ENCODE measurements around the gene HGD.

DNA sequence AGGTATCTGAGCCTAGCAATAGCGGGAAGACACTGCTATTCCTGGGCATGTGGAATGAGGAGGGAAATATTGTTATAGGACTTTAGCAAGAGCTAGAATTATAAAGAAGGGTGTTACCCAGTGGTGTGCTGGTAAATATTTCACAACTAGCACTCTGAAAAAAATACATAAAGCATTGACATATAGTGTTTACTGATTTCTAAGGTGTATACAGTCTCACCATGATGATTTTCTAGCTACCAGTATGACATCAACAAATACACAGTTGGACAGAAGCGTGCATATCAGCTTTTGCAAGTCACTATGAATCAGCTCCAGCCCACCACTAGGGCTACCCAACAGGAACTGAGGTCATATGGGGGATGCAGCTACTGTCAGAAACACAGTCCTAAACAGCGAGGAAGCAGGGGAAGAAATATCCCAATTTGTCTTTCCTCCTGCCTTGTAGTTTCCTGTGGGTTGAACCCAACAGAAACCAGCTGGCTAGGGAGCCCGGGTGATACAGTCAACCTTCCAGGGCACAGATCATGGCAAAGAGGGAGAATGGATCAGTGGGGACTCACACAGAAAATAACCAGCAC, 39.6 kb downstream of the HGD start:
- no peak for TF ChIP-seq EZH2phosphoT487 (IDR thresholded peaks at IDR 0.05; ENCODE audit: low read depth)
- TF ChIP-seq CTCF (IDR thresholded peaks at IDR 0.05; ENCODE audit: low read depth, low read length): no peak

All from OCI-LY3 (cell line).